AG20443 (cell line): ENCODE measurements around the gene PIAS4.

Experiments used
- DNase-seq: peaks from one replicate; pipeline ENCODE4 v3.0.0; 2012; ENCODE audit warnings: low spot score, mixed read lengths

The PIAS4 gene

GRCh38 chr19:4042731-4043082 lies 35.2 kb downstream of the PIAS4 start:
- no peak for DNase-seq

- DNase-seq = no peak
Observed at GRCh38 chr19:4043401-4043800, 35.9 kb downstream of the PIAS4 start.

GRCh38 chr19:4043966-4044715 lies 36.6 kb downstream of the PIAS4 start:
- no peak for DNase-seq

- DNase-seq = no peak
Observed at GRCh38 chr19:4044990-4045465, 37.5 kb downstream of the PIAS4 start.

- DNase-seq = no peak
Observed at GRCh38 chr19:4045597-4046361, 38.2 kb downstream of the PIAS4 start.

- no peak for DNase-seq
Observed at GRCh38 chr19:4046362-4046691, 38.8 kb downstream of the PIAS4 start.

- no peak for DNase-seq
Observed at GRCh38 chr19:4046946-4047683, 39.6 kb downstream of the PIAS4 start.

GRCh38 chr19:4049432-4049831 lies 41.9 kb downstream of the PIAS4 start:
- no peak for DNase-seq

GRCh38 chr19:4051175-4052101 lies 43.9 kb downstream of the PIAS4 start:
- peak; percentile 83 for DNase-seq

GRCh38 chr19:4052114-4052992 lies 44.8 kb downstream of the PIAS4 start:
- peak; percentile 78 for DNase-seq

GRCh38 chr19:4052993-4053422 lies 45.5 kb downstream of the PIAS4 start:
- DNase-seq = no peak

- no peak for DNase-seq
Observed at GRCh38 chr19:4053423-4054324, 46.1 kb downstream of the PIAS4 start.

GRCh38 chr19:4054441-4055208 lies 47.1 kb downstream of the PIAS4 start:
- DNase-seq = no peak

- no peak for DNase-seq
Observed at GRCh38 chr19:4055209-4055552, 47.6 kb downstream of the PIAS4 start.

- DNase-seq = peak; percentile 96
Observed at GRCh38 chr19:4057931-4058692, 50.6 kb downstream of the PIAS4 start.

GRCh38 chr19:4058693-4059452 lies 51.3 kb downstream of the PIAS4 start:
- no peak for DNase-seq

- DNase-seq = peak; percentile 7
Observed at GRCh38 chr19:4059453-4059871, 51.9 kb downstream of the PIAS4 start.
